Stomach (tissue), 9 donors: ENCODE measurements around the gene DBNL. TPM values are rescaled to one million over a fixed set of nuclear protein-coding genes. Genes with fewer than 3 reads are reported as not detected.

Source experiments
- DNase-seq, 2 donors: peaks; one replicate each; pipeline versions ENCODE4 v3.0.0 to v3.0.0-alpha.2; 2013 to 2019
- H3K27ac ChIP-seq, 5 donors: fragments of 200-600 bp in 4 of 5; sonication (generic) in 4 of 5; one replicate each; pipeline ENCODE4 v1.5.1; 2013 to 2019; ENCODE audit warnings: mild to moderate bottlenecking in 1 of 5, moderate library complexity in 1 of 5
- H3K27me3 ChIP-seq, 3 donors: fragments of 200-600 bp; sonication (generic); one replicate each; pipeline ENCODE4 v1.5.1; 2017 to 2019; ENCODE audit warnings: mixed run types in 1 of 3
- H3K36me3 ChIP-seq, 4 donors: fragments of 200-600 bp; sonication (generic); 1 replicate in 3 of 4; 2 replicates in 1 of 4; pipeline ENCODE4 v1.5.1; 2016 to 2019
- H3K4me1 ChIP-seq, 4 donors: fragments of 200-600 bp; sonication (generic); one replicate each; pipeline ENCODE4 v1.5.1; 2016 to 2019
- H3K4me3 ChIP-seq, 4 donors: fragments of 200-600 bp; sonication (generic) in 3 of 4; one replicate each; pipeline ENCODE4 v1.5.1; 2016 to 2019; ENCODE audit warnings: mild to moderate bottlenecking in 1 of 4
- H3K9me3 ChIP-seq, 4 donors: fragments of 200-600 bp; sonication (generic); one replicate each; pipeline ENCODE4 v1.5.1; 2016 to 2019
- CTCF ChIP-seq, 7 experiments: fragments of 450-650 bp in 4 of 7; fragments of 200-600 bp in 3 of 7; sonication (generic) in 3 of 7; IDR thresholded peaks; one replicate each; pipeline ENCODE4 v1.5.1; 2016 to 2019; ENCODE audit warnings: antibody characterized with exemption in 7 of 7, control low read depth in 2 of 7, mild to moderate bottlenecking in 1 of 7
- EP300 ChIP-seq: sonication (generic); formaldehyde crosslinking; IDR thresholded peaks from one replicate; pipeline ENCODE4 v1.6.1; 2017; ENCODE audit warnings: antibody characterized with exemption
- POLR2A ChIP-seq, 4 donors: fragments of 450-650 bp; IDR thresholded peaks; one replicate each; pipeline ENCODE4 v1.6.1; 2016; ENCODE audit warnings: antibody characterized with exemption in 4 of 4, control low read depth in 2 of 4, mild to moderate bottlenecking in 1 of 4, moderate library complexity in 1 of 4
- POLR2AphosphoS5 ChIP-seq, 3 donors: sonication (generic); formaldehyde crosslinking; IDR thresholded peaks; one replicate each; pipeline ENCODE4 v1.6.1; 2016; ENCODE audit warnings: antibody characterized with exemption in 3 of 3
- WGBS, 5 donors: extraction: QIAGEN DNeasy Blood & Tissue Kit in 3 of 5; methylation state at CpG; one replicate each; pipeline versions ENCODE4 v1.1.5 to v1.1.7; 2013 to 2018; 5-methylcytosine and 5-hydroxymethylcytosine counted together
- intact Hi-C: fragments of 100-400 bp; cut with DNase I; formaldehyde crosslinking; loops from one replicate; pipeline ENCODE4 v1.15.1; 2023; ENCODE audit warnings: low total_unique reads
- polyA plus RNA-seq, 3 donors: library from polyadenylated mRNA; stranded (reverse); fragments of 200-250 nt; gene quantifications; one replicate each; pipeline ENCODE4 v1.2.3, GENCODE V29; 2013
- total RNA-seq, 5 donors: library from RNA; depleted of rRNA; stranded (reverse); fragments of >200 nt; gene quantifications; one replicate each; pipeline versions ENCODE4 v1.1.0 to v1.2.3, GENCODE V29; 2014 to 2016
- donor health status: healthy with polysubstance abuse.
- donor health status: Bipolar disorder and iron deficiency.
- donor health status: healthy.

Gene DBNL
- total and polyA plus RNA-seq, 8 donors: 27.4 to 154 (median 78.0) TPM

GRCh38 chr7:44043902-44044301 lies 600 bp upstream of the DBNL start:
- DNase-seq: peak in 1 of 2 donors; percentile 28
- H3K4me3 ChIP-seq: peak overlapping the region; percentile 68 to 93 (median 89)
- no peaks in the 10 kb centered on the region for H3K9me3 ChIP-seq
- WGBS, 5 donors: 12 to 26% (median 13%) methylated on average over 8 of the region's 8 CpGs
- peaks cover 32 to 63% (median 56%) of the 10 kb centered on the region in 4 donors for H3K4me1 ChIP-seq
- H3K36me3 ChIP-seq: peaks cover 0 to 9% (median 7%) of the 10 kb centered on the region in 4 donors
- no peak for TF ChIP-seq EP300
- H3K27ac ChIP-seq: peak overlapping the region; percentile 89 to 97 (median 91)
- intact Hi-C loops: no loop called here
- H3K27me3 ChIP-seq: no peaks in the 10 kb centered on the region

GRCh38 chr7:44045226-44046014 lies 918 bp downstream of the DBNL start:
- Histone ChIP-seq H3K4me1 (peaks cover 38 to 73% (median 66%) of the 10 kb centered on the region in 4 donors), H3K27me3 (no peaks in the 10 kb centered on the region), H3K4me3 (peak overlapping the region; percentile 68 to 93 (median 89)), H3K36me3 (peaks cover 9 to 20% (median 18%) of the 10 kb centered on the region in 4 donors), H3K9me3 (no peaks in the 10 kb centered on the region), H3K27ac (peak overlapping the region; percentile 89 to 97 (median 91))
- no peak for TF ChIP-seq CTCF (IDR thresholded peaks at IDR 0.05)
- TF ChIP-seq POLR2AphosphoS5 (IDR thresholded peaks at IDR 0.05): no peak
- TF ChIP-seq POLR2A (IDR thresholded peaks at IDR 0.05): no peak
- TF ChIP-seq EP300: no peak
- WGBS, 5 donors: 17 to 24% (median 20%) methylated on average over 15 of the region's 15 CpGs
- no peak for DNase-seq
- intact Hi-C loops: no loop called here

- 68 to 78% (median 73%) methylated on average over 8 of the region's 8 CpGs for WGBS, 5 donors
Observed at GRCh38 chr7:44046321-44047061, 2.0 kb downstream of the DBNL start.

GRCh38 chr7:44048031-44048795 lies 3.7 kb downstream of the DBNL start:
- no peak for TF ChIP-seq EP300
- no peak for TF ChIP-seq POLR2A (IDR thresholded peaks at IDR 0.05)
- no peak for TF ChIP-seq POLR2AphosphoS5 (IDR thresholded peaks at IDR 0.05)
- no peak for TF ChIP-seq CTCF (IDR thresholded peaks at IDR 0.05)
- intact Hi-C loops: no loop called here
- Histone ChIP-seq H3K27ac (peak overlapping the region in 1 of 5 donors; percentile 37), H3K4me1 (peaks cover 38 to 64% (median 59%) of the 10 kb centered on the region in 4 donors), H3K4me3 (no peak overlapping the region), H3K9me3 (no peaks in the 10 kb centered on the region), H3K27me3 (no peaks in the 10 kb centered on the region), H3K36me3 (peaks cover 32 to 47% (median 46%) of the 10 kb centered on the region in 4 donors)
- DNase-seq: no peak
- 93 to 97% (median 95%) methylated on average over 7 of the region's 7 CpGs for WGBS, 5 donors

More at GRCh38 chr7:44046321-44047061, 2.0 kb downstream of the DBNL start:
- intact Hi-C loops: no loop called here
- Histone ChIP-seq H3K9me3 (no peaks in the 10 kb centered on the region), H3K36me3 (peaks cover 19 to 30% (median 28%) of the 10 kb centered on the region in 4 donors), H3K27ac (peak overlapping the region in 3 of 5 donors; percentile 57 to 97 (median 89)), H3K4me3 (peak overlapping the region in 1 of 4 donors; percentile 68), H3K4me1 (peaks cover 38 to 64% (median 59%) of the 10 kb centered on the region in 4 donors), H3K27me3 (no peaks in the 10 kb centered on the region)
- TF ChIP-seq POLR2A (IDR thresholded peaks at IDR 0.05) (no peak), POLR2AphosphoS5 (IDR thresholded peaks at IDR 0.05) (peak in 1 of 3 donors; percentile 9)
- DNase-seq: peak in 1 of 2 donors; percentile 57
